ENCODE results near the gene LRRC14B. TPM values are rescaled to one million over a fixed set of nuclear protein-coding genes. Genes with fewer than 3 reads are reported as not detected.

LRRC14B gene
- 93.4 TPM for total RNA-seq
- long read RNA-seq, transcript LRRC14B-201 (2 exons, 1,573 nt) = major isoform, 321 of 322 reads
- long read RNA-seq, partial matches to known transcripts = 0 of 322 reads
- long read RNA-seq, other reads (novel, unspliced or antisense) = 1 of 322 reads

DNA sequence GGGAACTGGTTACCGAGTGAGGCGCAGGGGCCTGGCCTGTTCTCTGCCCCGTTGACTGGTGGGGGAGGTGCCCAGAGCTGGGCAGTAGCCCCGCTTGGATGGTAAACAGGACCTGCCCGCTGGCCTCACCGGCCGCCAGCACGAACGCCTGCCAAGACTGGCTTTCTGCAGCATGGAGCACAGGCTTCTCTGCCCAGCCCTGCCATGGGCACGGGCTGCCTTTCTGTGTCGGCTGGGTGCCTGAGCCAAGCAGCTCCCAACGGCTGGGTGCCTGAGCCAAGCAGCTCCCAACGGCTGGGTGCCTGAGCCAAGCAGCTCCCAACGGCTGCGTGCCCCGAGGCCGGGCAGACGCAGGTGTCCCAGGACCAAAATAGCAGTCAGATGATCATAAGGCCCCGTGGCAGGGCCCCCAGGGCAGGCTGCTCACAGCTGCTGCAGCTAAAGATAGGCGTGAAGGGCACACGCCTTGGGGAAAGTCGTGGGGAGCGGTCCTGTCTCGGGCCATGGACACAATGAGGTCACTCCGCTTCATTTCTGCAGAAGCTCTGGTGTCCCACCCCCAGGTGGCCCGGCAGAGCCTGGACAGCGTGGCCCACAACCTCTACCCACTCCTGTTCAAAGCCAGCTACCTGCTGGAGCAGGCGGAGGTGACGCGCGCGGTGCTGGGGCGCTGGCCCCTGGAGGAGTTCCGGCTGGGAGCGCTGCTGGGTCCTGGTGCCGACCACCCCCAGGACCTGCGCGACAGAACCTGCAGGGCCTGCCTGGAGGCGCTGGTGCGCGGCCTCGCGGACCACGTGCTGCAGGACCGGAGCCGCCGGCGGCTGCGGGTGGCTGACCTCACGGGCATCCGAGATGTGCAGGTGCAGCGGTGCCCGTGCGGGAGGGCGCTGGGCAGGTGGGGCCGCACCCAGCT is at the start of gene LRRC14B:
TSS of gene LRRC14B (plus strand) at position 460 of the 913 bp plus-strand sequence. CDS start at position 504, 44 bp downstream.
- Histone ChIP-seq H3K27me3 (ENCODE audit: low read depth) (peaks cover 24% of the 10 kb centered on the region), H3K27ac (replicated peaks) (peak within 1 kb of the TSS; percentile 95), H3K9me3 (replicated peaks) (no peaks in the 10 kb centered on the region), H3K4me3 (peak within 1 kb of the TSS; percentile 69), H3K36me3 (no peaks in the 10 kb centered on the region), H3K4me1 (peaks cover 51% of the 10 kb centered on the region)
- peak; percentile 82 for DNase-seq
- TF ChIP-seq, protein P1, sequence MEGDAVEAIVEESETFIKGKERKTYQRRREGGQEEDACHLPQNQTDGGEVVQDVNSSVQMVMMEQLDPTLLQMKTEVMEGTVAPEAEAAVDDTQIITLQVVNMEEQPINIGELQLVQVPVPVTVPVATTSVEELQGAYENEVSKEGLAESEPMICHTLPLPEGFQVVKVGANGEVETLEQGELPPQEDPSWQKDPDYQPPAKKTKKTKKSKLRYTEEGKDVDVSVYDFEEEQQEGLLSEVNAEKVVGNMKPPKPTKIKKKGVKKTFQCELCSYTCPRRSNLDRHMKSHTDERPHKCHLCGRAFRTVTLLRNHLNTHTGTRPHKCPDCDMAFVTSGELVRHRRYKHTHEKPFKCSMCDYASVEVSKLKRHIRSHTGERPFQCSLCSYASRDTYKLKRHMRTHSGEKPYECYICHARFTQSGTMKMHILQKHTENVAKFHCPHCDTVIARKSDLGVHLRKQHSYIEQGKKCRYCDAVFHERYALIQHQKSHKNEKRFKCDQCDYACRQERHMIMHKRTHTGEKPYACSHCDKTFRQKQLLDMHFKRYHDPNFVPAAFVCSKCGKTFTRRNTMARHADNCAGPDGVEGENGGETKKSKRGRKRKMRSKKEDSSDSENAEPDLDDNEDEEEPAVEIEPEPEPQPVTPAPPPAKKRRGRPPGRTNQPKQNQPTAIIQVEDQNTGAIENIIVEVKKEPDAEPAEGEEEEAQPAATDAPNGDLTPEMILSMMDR (IDR thresholded peaks at IDR 0.05; ENCODE audit: borderline replicate concordance) = no peak
- intact Hi-C loops (cut with micrococcal nuclease) = no loop called here

DNA sequence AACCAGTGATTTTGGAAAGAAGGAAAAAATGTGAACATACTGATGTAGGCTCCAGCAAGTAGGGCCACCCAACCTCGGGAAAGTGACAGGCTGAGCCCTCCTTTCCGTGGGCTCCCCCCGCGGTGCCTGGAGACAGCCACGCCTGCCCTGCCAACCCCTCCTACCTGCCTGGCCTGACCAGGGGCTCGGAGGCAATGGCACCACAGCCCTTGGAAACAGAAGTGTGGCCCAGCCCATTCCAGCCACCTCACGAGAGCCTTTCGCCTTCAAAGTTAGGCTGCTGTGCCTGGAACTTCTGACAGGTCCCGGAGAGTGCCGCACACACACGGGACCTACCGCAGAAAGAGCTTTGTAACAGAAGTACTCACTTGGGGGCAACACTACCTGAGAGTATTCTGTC is 49.5 kb upstream of the LRRC14B start:
- peaks cover 32% of the 10 kb centered on the region for H3K27me3 ChIP-seq (ENCODE audit: low read depth)
- H3K9me3 ChIP-seq (replicated peaks) = peaks cover 1% of the 10 kb centered on the region
- DNase-seq = no peak
- no peaks in the 10 kb centered on the region for H3K36me3 ChIP-seq
- no peak overlapping the region for H3K27ac ChIP-seq (replicated peaks)
- no peaks in the 10 kb centered on the region for H3K4me1 ChIP-seq
- intact Hi-C loops (cut with micrococcal nuclease) = no loop called here
- TF ChIP-seq, protein P1 (IDR thresholded peaks at IDR 0.05; ENCODE audit: borderline replicate concordance) = no peak
- no peak overlapping the region for H3K4me3 ChIP-seq

DNA sequence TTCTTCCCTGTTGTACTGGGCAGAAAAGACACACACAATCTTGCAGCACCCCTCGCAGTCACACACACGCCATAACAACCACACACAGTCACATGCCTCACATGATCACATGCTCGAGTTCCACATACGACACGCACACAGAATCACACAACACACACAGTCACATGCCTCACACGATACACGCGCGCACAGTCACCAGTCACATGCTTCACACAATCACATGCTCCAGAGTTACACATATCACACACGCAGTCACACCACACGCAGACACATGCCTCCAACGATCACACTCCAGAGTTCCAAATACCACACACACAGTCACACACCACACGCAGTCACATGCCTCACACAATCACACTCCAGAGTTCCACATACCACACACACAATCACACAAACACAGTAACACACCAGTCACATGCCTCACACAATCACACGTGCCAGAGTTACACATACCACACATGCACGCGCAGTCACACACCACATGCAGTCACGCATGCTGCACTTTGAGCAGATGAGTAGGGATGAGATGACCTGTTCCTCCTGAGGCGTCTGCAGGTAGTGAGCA is 49.0 kb upstream of the LRRC14B start:
- Histone ChIP-seq H3K4me3 (no peak overlapping the region), H3K27ac (replicated peaks) (no peak overlapping the region), H3K36me3 (no peaks in the 10 kb centered on the region), H3K4me1 (no peaks in the 10 kb centered on the region), H3K27me3 (ENCODE audit: low read depth) (peaks cover 32% of the 10 kb centered on the region), H3K9me3 (replicated peaks) (peaks cover 7% of the 10 kb centered on the region)
- no peak for DNase-seq
- intact Hi-C loops (cut with micrococcal nuclease) = no loop called here
- TF ChIP-seq, protein P1 (IDR thresholded peaks at IDR 0.05; ENCODE audit: borderline replicate concordance) = no peak

DNA sequence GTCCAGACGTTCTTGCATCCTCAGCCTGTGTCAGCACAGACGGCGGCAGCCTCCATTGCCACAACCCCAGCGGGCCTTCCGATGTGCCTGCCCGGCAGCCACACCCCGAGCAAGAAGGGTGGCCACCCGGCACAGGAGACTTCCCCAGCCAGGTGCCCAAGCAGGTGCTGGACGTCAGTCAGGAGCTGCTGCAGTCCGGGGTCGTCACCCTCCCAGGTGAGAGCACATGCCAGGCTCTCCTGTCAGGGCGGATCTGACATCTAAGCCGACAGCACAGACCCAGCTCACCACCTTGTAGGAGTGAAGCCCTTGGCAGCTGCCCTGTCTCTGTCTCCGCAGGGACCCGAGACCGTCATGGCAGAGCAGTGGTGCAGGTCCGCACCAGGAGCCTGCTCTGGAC is 48.3 kb upstream of the LRRC14B start:
- intact Hi-C loops (cut with micrococcal nuclease) = no loop called here
- no peak for DNase-seq
- Histone ChIP-seq H3K27ac (replicated peaks) (no peak overlapping the region), H3K4me3 (no peak overlapping the region), H3K4me1 (no peaks in the 10 kb centered on the region), H3K9me3 (replicated peaks) (peaks cover 14% of the 10 kb centered on the region), H3K36me3 (no peaks in the 10 kb centered on the region), H3K27me3 (ENCODE audit: low read depth) (peaks cover 29% of the 10 kb centered on the region)
- TF ChIP-seq, protein P1 (IDR thresholded peaks at IDR 0.05; ENCODE audit: borderline replicate concordance) = no peak

DNA sequence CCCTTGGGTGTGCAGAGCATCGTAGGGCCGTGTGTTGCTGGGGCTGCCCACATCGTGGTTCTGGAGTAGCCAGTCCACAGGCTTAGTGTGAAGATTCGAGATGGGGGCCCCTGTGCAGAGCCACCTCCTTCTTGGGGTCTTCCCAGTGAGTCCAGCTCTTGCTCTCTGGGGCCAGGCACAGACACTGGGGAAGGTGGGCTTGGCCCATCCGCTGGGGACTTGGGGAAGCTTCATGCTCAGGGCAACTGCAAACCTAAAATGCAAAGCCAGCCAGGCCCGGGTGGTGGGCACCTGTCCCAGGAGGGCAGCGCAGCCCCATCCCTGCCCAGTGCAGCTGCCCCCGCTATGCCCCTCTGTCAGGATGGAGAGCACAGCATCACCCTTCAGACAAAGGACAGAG is 46.4 kb upstream of the LRRC14B start:
- no peak overlapping the region for H3K4me3 ChIP-seq
- intact Hi-C loops (cut with micrococcal nuclease) = no loop called here
- H3K9me3 ChIP-seq (replicated peaks) = peaks cover 29% of the 10 kb centered on the region
- TF ChIP-seq, protein P1 (IDR thresholded peaks at IDR 0.05; ENCODE audit: borderline replicate concordance) = no peak
- DNase-seq = no peak
- H3K27ac ChIP-seq (replicated peaks) = no peak overlapping the region
- H3K4me1 ChIP-seq = no peaks in the 10 kb centered on the region
- H3K27me3 ChIP-seq (ENCODE audit: low read depth) = peaks cover 21% of the 10 kb centered on the region
- no peaks in the 10 kb centered on the region for H3K36me3 ChIP-seq

Measured in left ventricle myocardium inferior (tissue), 1 donor.